A673 (cell line): ENCODE results near the gene RNFT2. TPM values are rescaled to one million over a fixed set of nuclear protein-coding genes. Genes with fewer than 3 reads are reported as not detected.

Source experiments
- BruUV-seq: library from RNA; stranded (reverse); fragments of 400-500 nt; replicated peaks from 2 replicates; lab custom pipeline; 2021; lab: Mats Ljungman, UMichigan
- CTCF ChIA-PET: fragments of 300-600 bp; sonication (Branson Sonifier 250); formaldehyde crosslinking; loops from one replicate; lab custom pipeline; 2022; ENCODE audit warnings: antibody characterized with exemption; lab: Charles Lee
- POLR2A ChIA-PET: fragments of 300-600 bp; sonication (Branson Sonifier 250); formaldehyde crosslinking; loops from one replicate; lab custom pipeline; 2022; ENCODE audit warnings: antibody characterized with exemption; ENCODE audit not compliant: low non-redundant PET; lab: Charles Lee
- DNase-seq: peaks from one replicate; pipeline ENCODE4 v3.0.0-alpha.2; 2015; ENCODE audit warnings: low spot score
- H3K27ac ChIP-seq: fragments of 200-600 bp; sonication (generic); 2 replicates; pipeline ENCODE4 v1.5.1; 2016; ENCODE audit warnings: mixed run types, low read depth, mild to moderate bottlenecking, mixed read lengths, antibody characterized with exemption, low read length; ENCODE audit not compliant: poor library complexity, severe bottlenecking
- H3K27me3 ChIP-seq: fragments of 200-600 bp; sonication (generic); replicated peaks from 2 replicates; pipeline ENCODE4 v1.6.1; 2017; ENCODE audit warnings: mixed run types, low read depth, mild to moderate bottlenecking, mixed read lengths, antibody characterized with exemption, low read length; ENCODE audit not compliant: insufficient read depth, poor library complexity
- H3K36me3 ChIP-seq: fragments of 200-600 bp; sonication (generic); 2 replicates; pipeline ENCODE4 v1.6.1; 2016; ENCODE audit warnings: mixed run types, mild to moderate bottlenecking, mixed read lengths, antibody characterized with exemption, low read length; ENCODE audit not compliant: insufficient read depth, poor library complexity, severe bottlenecking
- H3K4me1 ChIP-seq: fragments of 200-600 bp; sonication (generic); 2 replicates; pipeline ENCODE4 v1.6.1; 2017; ENCODE audit warnings: mixed run types, mild to moderate bottlenecking, mixed read lengths, antibody characterized with exemption, low read length; ENCODE audit not compliant: insufficient read depth, poor library complexity, severe bottlenecking
- H3K4me3 ChIP-seq: fragments of 200-600 bp; sonication (generic); 2 replicates; pipeline ENCODE4 v1.5.1; 2016; ENCODE audit warnings: low read depth, mixed run types, mild to moderate bottlenecking, mixed read lengths, low read length; ENCODE audit not compliant: poor library complexity, severe bottlenecking
- H3K9me3 ChIP-seq: fragments of 200-600 bp; sonication (generic); 2 replicates; pipeline ENCODE4 v1.6.1; 2016; ENCODE audit warnings: mixed run types, low read depth, mild to moderate bottlenecking, mixed read lengths, antibody characterized with exemption, low read length; ENCODE audit not compliant: poor library complexity, severe bottlenecking
- EZH2 ChIP-seq: fragments of 200-600 bp; sonication (generic); IDR thresholded peaks from 2 replicates; pipeline ENCODE4 v1.6.1; 2017; ENCODE audit warnings: borderline replicate concordance, low read depth, mild to moderate bottlenecking, mixed read lengths, antibody characterized with exemption, low read length; ENCODE audit not compliant: poor library complexity, severe bottlenecking
- intact Hi-C: fragments of 100-400 bp; cut with micrococcal nuclease; formaldehyde crosslinking; loops from one replicate; pipeline ENCODE4 v1.10.0; 2022; ENCODE audit not compliant: unreplicated experiment
- total RNA-seq: library from RNA; stranded (reverse); gene quantifications from 2 replicates; pipeline ENCODE4 v1.2.3, GENCODE V29; 2021
- TF ChIP-seq, protein P1 (sequence below): fragments of 300-800, 200-600 bp; sonication (generic); conservative IDR thresholded peaks from 2 replicates; pipeline ENCODE4 v1.5.1; 2017; ENCODE audit warnings: low read depth, mild to moderate bottlenecking, antibody characterized with exemption, low read length, moderate library complexity, mixed read lengths

RNFT2 gene
- total RNA-seq, 1 experiment from 2014 or later = 36.4 TPM

DNA sequence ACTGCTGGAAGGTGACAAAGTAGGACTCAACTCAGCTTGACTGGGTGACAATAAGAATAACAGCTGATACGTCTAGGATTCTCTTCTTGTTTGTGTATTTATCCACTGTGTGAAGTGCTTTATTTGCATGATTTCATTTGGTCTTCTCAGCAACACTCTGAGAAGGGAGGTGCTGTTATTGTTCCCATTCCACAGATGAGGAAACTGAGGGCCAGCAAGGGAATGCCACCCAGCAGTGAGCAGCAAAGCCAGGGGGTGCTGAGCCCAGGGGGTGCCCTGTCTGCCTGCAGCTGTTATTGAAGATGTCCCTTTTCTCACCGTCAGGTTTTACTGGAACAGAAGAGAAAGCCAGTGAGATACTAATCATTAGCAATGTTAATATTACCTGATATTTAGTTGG lies 62.8 kb downstream of the RNFT2 start:
- intact Hi-C loops = no loop called here

DNA sequence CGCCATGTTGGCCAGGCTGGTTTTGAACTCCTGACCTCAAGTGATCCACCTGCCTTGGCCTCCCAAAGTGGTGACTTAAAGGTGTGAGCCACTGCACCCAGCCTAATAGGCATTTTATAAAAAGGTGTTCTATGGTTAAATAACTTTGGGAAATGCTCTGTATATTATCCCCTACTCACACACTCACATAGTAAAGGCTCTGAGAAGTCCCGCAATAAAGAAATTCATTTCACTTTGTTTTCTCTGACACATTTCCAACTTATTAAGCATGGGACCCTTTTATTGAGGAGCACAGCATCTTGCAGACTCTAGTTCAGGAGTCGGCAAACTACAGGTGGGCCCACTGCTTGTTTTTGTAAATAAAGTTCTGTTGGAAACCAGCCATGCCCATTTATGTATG lies 63.9 kb downstream of the RNFT2 start:
- Histone ChIP-seq H3K36me3 (no peaks in the 10 kb centered on the region), H3K4me1 (no peaks in the 10 kb centered on the region), H3K9me3 (no peaks in the 10 kb centered on the region), H3K4me3 (no peak overlapping the region), H3K27me3 (no peaks in the 10 kb centered on the region), H3K27ac (no peak overlapping the region)
- BruUV-seq = no TSS peak
- DNase-seq = no peak
- ChIA-PET CTCF (no interaction called here), POLR2A (no interaction called here)
- TF ChIP-seq, protein P1, sequence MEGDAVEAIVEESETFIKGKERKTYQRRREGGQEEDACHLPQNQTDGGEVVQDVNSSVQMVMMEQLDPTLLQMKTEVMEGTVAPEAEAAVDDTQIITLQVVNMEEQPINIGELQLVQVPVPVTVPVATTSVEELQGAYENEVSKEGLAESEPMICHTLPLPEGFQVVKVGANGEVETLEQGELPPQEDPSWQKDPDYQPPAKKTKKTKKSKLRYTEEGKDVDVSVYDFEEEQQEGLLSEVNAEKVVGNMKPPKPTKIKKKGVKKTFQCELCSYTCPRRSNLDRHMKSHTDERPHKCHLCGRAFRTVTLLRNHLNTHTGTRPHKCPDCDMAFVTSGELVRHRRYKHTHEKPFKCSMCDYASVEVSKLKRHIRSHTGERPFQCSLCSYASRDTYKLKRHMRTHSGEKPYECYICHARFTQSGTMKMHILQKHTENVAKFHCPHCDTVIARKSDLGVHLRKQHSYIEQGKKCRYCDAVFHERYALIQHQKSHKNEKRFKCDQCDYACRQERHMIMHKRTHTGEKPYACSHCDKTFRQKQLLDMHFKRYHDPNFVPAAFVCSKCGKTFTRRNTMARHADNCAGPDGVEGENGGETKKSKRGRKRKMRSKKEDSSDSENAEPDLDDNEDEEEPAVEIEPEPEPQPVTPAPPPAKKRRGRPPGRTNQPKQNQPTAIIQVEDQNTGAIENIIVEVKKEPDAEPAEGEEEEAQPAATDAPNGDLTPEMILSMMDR = no peak
- TF ChIP-seq EZH2 = no peak
- intact Hi-C loops = no loop called here

More for the DNA sequence above, 62.8 kb downstream of the RNFT2 start:
- H3K4me1 ChIP-seq = no peaks in the 10 kb centered on the region
- no peak overlapping the region for H3K27ac ChIP-seq
- no TSS peak for BruUV-seq
- H3K36me3 ChIP-seq = no peaks in the 10 kb centered on the region
- ChIA-PET POLR2A (no interaction called here), CTCF (no interaction called here)
- DNase-seq = no peak
- no peak overlapping the region for H3K4me3 ChIP-seq
- no peaks in the 10 kb centered on the region for H3K27me3 ChIP-seq
- no peaks in the 10 kb centered on the region for H3K9me3 ChIP-seq
- TF ChIP-seq, protein P1 = no peak
- no peak for TF ChIP-seq EZH2

- Histone ChIP-seq H3K4me3 (no peak overlapping the region), H3K9me3 (no peaks in the 10 kb centered on the region), H3K36me3 (no peaks in the 10 kb centered on the region), H3K27ac (no peak overlapping the region), H3K27me3 (no peaks in the 10 kb centered on the region), H3K4me1 (no peaks in the 10 kb centered on the region)
- TF ChIP-seq, protein P1 = no peak
- no peak for TF ChIP-seq EZH2
- no TSS peak for BruUV-seq
- POLR2A ChIA-PET = no interaction called here
- CTCF ChIA-PET = no interaction called here
- intact Hi-C loops = no loop called here
- DNase-seq = no peak
Measured at GRCh38 chr12:116803013-116803736, 65.1 kb downstream of the RNFT2 start.
